ENCODE measurements around the gene SLC7A8. TPM values are rescaled to one million over a fixed set of nuclear protein-coding genes. Genes with fewer than 3 reads are reported as not detected.

SLC7A8 gene
- total RNA-seq, 2 experiments from 2014 or later = 0.83 to 1.7 TPM

DNA sequence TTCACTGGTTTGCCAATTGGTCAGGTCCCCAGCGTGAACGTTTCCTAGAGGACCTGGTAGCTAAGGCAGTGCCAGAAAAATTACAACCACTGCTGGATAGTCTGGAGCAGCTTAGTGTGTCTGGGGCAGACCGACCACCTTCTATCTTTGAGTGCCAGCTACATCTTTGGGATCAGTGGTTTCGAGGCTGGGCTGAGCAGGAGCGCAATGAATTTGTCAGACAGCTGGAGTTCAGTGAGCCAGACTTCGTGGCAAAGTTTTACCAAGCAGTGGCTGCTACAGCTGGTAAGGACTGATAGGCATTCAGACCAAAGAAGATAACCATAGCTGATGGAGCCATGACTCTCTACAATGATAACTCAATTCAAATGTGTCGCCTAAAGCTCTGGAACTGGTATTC lies 85.7 kb downstream of the SLC7A8 start:
- Mint-ChIP-seq H3K27ac (no peak overlapping the region), H3K36me3 (peaks cover 29% of the 10 kb centered on the region), H3K4me1 (ENCODE audit: low read depth) (peaks cover 27% of the 10 kb centered on the region), H3K9me3 (no peaks in the 10 kb centered on the region), H3K27me3 (no peaks in the 10 kb centered on the region), H3K4me3 (no peak overlapping the region)
- CTCF ChIA-PET = interaction anchor here (0.6 to 1.9 kb wide), 6 partner anchors 12 to 111 kb away, joined by 3 to 14 read pairs (median 7); no protein-coding TSS in a partner anchor
- intact Hi-C loops (cut with micrococcal nuclease) = no loop called here
- no peak for DNase-seq
- POLR2A ChIA-PET = interaction anchor here (0.9 to 1.4 kb wide), 2 partner anchors 64 to 204 kb away, joined by 3 to 5 read pairs; partner anchors contain the start of gene PSMB5

DNA sequence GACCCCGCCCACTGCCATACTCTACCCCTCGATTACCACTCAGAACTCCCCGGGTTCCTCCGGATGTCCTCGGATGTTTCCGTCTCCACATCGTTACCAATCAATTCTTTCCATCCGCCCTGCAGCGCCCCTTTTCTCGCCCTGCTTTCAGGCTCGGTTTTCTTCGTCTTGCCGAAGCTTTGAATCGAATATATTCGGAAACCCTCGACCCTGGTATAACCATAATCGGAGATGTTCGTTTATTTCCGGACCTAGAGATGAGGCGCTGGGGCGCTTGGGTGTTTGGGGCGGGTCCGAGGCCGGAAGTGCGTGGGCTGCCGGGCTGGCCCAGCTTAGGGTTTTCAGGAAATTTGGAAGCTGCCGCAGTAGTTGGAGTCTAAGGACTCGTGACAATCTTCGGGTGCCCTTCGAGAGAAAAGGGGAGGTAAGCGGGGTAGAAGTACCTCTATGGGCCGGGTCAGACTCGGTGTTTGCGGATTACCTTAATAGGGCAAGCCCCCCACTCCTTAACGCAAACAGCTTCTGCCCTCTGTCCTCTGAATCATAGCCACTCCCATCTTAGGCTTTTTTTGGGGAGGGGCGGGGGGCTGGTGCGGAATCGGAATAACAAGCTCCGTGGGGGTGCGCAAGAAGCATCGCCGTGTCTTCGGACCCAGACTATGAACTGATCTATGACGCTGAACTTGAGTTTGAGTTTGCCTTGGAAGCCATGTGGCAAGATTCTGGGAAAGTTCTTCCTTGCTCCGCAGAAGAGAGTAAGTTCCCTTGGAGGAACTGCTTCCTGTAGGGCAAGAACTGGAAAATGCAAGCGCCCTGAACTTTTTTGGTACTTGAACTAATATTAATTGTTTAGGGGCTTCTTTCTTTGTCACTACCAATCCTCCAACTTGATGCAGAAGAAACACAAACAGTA lies 88.0 kb downstream of the SLC7A8 start, which contains the start of gene C14orf119:
C14orf119 (plus strand) TSS at position 310 of the 913 bp plus-strand sequence. CDS start 2,154 bp downstream, outside the sequence.
- no peaks in the 10 kb centered on the region for H3K27me3 Mint-ChIP-seq
- H3K4me3 Mint-ChIP-seq = no peak within 1 kb of the TSS
- no peak within 1 kb of the TSS for H3K27ac Mint-ChIP-seq
- H3K4me1 Mint-ChIP-seq (ENCODE audit: low read depth) = peaks cover 40% of the 10 kb centered on the region
- intact Hi-C loops (cut with micrococcal nuclease) = loop anchor here (1.0 to 2.0 kb wide), 7 partner anchors 10 to 457 kb away; partner anchors contain the start of genes PABPN1 and PSMB5
- ChIA-PET POLR2A (interaction anchor here (0.6 to 2.1 kb wide), 14 partner anchors 10 to 251 kb away, joined by 3 to 17 read pairs (median 5); partner anchors contain the start of genes HOMEZ, LRP10, PABPN1 and PPP1R3E), CTCF (interaction anchor here (0.6 to 3.4 kb wide), 20 partner anchors 10 to 231 kb away, joined by 3 to 64 read pairs (median 6); partner anchors contain the start of genes CDH24 and PABPN1)
- peak; percentile 100 for DNase-seq
- H3K9me3 Mint-ChIP-seq = no peaks in the 10 kb centered on the region
- H3K36me3 Mint-ChIP-seq = peaks cover 40% of the 10 kb centered on the region

DNA sequence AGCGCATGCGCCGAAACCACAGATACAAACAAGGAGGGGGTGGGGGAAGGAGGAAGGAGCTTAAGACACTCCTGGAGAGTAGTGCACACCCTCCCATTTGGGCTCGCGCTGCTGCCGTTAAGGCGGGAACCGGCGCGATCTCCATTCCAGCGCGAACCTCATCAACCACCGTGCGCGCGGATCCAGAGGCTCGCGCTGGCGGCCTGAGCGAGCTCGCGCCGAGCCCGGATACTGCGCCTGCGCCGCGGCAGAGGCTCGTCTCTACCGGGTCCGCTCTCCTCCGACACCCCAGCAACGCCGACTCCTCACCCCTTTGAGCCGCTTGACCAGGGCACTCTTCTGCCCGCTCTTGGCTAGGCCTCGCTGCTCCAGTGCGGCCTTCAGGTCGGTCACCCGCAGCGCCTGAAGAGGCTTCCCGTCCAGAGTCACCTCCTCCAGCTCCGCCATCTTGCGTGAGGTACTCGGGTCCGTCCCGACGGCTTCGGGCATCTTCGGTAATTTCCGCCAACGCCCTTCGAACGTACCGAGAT lies 88.7 kb downstream of the SLC7A8 start, which contains the start of gene ACIN1:
ACIN1 (minus strand) TSS at position 471 of the 530 bp plus-strand sequence; CDS start at position 447, 24 bp downstream.
- H3K36me3 Mint-ChIP-seq = peaks cover 48% of the 10 kb centered on the region
- POLR2A ChIA-PET = interaction anchor here (0.6 to 2.1 kb wide), 13 partner anchors 9 to 251 kb away, joined by 3 to 17 read pairs (median 6); partner anchors contain the start of genes HOMEZ, LRP10, PABPN1 and PPP1R3E

DNA sequence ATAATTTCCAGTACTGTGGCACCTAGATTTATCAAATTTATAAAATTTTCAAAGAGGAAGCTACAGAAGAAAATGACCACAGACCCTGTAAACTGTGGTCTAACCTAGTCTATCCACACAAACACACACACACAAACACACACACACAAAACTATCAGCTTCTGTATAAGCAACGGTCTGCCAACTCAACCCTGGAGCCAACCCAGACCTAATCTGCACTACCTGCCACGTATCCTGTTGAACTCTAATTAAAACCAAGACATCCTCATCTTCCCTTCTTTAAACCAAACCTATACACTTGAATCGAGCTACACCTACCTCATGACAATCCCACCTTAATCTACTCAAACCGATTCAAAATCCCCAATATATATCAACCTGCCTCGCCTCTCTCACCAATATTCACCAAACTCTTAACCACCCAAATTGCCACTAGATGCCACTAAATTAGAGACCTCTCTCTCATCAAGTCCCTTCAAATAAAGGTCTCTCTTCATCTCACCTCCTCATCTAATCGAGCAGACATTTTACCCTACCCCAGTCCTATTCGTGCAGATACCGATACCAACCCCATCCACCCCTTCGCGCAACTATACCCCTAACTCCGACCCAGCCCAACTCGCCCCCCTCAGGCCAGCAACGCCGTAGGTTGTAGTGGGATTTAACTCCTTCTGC lies 89.3 kb downstream of the SLC7A8 start:
- POLR2A ChIA-PET = interaction anchor here (1.5 to 2.1 kb wide), 8 partner anchors 8 to 228 kb away, joined by 3 to 17 read pairs (median 10); partner anchors contain the start of genes PABPN1, PPP1R3E and PRMT5
- H3K36me3 Mint-ChIP-seq = peaks cover 52% of the 10 kb centered on the region
- DNase-seq = no peak
- no peak overlapping the region for H3K27ac Mint-ChIP-seq
- no peaks in the 10 kb centered on the region for H3K27me3 Mint-ChIP-seq
- peaks cover 50% of the 10 kb centered on the region for H3K4me1 Mint-ChIP-seq (ENCODE audit: low read depth)
- CTCF ChIA-PET = interaction anchor here (0.6 to 3.4 kb wide), 18 partner anchors 9 to 233 kb away, joined by 3 to 64 read pairs (median 6); partner anchors contain the start of genes CDH24 and PABPN1
- intact Hi-C loops (cut with micrococcal nuclease) = loop anchor here (2.0 kb wide), 1 partner anchor 459 kb away; no protein-coding TSS in a partner anchor
- H3K4me3 Mint-ChIP-seq = no peak overlapping the region
- H3K9me3 Mint-ChIP-seq = no peaks in the 10 kb centered on the region

More for the DNA sequence above, 88.7 kb downstream of the SLC7A8 start, which contains the start of gene ACIN1:
- intact Hi-C loops (cut with micrococcal nuclease) = loop anchor here (1.0 to 2.0 kb wide), 7 partner anchors 9 to 458 kb away; partner anchors contain the start of genes PABPN1 and PSMB5
- DNase-seq = peak; percentile 81
- no peak within 1 kb of the TSS for H3K4me3 Mint-ChIP-seq
- no peaks in the 10 kb centered on the region for H3K27me3 Mint-ChIP-seq
- CTCF ChIA-PET = interaction anchor here (0.6 to 3.4 kb wide), 18 partner anchors 9 to 232 kb away, joined by 3 to 64 read pairs (median 6); partner anchors contain the start of genes CDH24 and PABPN1
- H3K27ac Mint-ChIP-seq = no peak within 1 kb of the TSS
- peaks cover 44% of the 10 kb centered on the region for H3K4me1 Mint-ChIP-seq (ENCODE audit: low read depth)
- H3K9me3 Mint-ChIP-seq = no peaks in the 10 kb centered on the region

DNA sequence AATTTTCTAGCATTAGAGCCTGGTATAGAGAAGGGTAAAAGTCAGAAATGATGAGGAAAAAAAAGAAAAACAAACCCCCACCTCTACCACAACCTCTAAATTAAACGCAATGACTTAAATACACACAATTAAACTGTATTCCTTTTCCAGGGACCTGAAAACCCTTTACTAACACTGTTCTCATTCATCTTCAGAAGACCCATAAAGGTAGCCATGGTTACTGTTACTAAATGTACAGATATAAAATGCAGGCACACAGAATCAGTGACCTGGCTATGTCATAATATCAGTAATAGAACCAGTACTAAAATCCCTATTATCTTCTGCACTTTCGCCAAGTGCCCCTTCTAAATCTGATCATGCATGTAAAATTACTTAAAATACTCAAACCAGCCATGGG lies 89.9 kb downstream of the SLC7A8 start:
- peaks cover 50% of the 10 kb centered on the region for H3K4me1 Mint-ChIP-seq (ENCODE audit: low read depth)
- CTCF ChIA-PET = interaction anchor here (2.3 to 3.4 kb wide), 6 partner anchors 8 to 207 kb away, joined by 11 to 64 read pairs (median 34); no protein-coding TSS in a partner anchor
- no peak overlapping the region for H3K4me3 Mint-ChIP-seq
- no peak for DNase-seq
- no peaks in the 10 kb centered on the region for H3K27me3 Mint-ChIP-seq
- POLR2A ChIA-PET = interaction anchor here (1.8 kb wide), 1 partner anchor 26 kb away, joined by 8 read pairs; no protein-coding TSS in a partner anchor
- peaks cover 46% of the 10 kb centered on the region for H3K36me3 Mint-ChIP-seq
- H3K27ac Mint-ChIP-seq = peak overlapping the region; percentile 74
- no peaks in the 10 kb centered on the region for H3K9me3 Mint-ChIP-seq
- intact Hi-C loops (cut with micrococcal nuclease) = no loop called here

DNA sequence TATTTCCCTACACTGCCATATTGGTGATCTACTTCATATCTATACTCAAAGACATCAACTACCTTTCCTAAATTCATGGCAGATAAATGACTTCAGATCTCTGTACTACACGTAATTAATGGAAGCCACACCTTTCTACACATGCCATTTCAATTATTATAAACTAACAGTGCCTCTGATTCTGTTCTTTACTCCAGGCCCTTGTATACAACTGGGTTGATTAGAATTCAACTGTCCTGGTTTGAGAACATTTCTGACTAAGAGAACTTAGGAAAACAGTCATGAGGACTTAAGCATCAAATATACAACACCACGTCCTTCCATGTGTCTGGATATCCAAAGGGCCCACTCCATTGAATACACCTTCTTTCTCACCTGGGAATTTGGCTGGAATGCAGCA lies 90.4 kb downstream of the SLC7A8 start:
- peak overlapping the region; percentile 74 for H3K27ac Mint-ChIP-seq
- no peak for DNase-seq
- peaks cover 47% of the 10 kb centered on the region for H3K36me3 Mint-ChIP-seq
- ChIA-PET POLR2A (interaction anchor here (1.2 kb wide), 1 partner anchor 14 kb away, joined by 3 read pairs; no protein-coding TSS in a partner anchor), CTCF (interaction anchor here (1.2 to 3.6 kb wide), 4 partner anchors 16 to 110 kb away, joined by 3 to 42 read pairs (median 10); partner anchors contain the start of gene AJUBA)
- no peaks in the 10 kb centered on the region for H3K9me3 Mint-ChIP-seq
- H3K4me3 Mint-ChIP-seq = peak overlapping the region; percentile 43
- H3K4me1 Mint-ChIP-seq (ENCODE audit: low read depth) = peaks cover 50% of the 10 kb centered on the region
- intact Hi-C loops (cut with micrococcal nuclease) = no loop called here
- no peaks in the 10 kb centered on the region for H3K27me3 Mint-ChIP-seq

DNA sequence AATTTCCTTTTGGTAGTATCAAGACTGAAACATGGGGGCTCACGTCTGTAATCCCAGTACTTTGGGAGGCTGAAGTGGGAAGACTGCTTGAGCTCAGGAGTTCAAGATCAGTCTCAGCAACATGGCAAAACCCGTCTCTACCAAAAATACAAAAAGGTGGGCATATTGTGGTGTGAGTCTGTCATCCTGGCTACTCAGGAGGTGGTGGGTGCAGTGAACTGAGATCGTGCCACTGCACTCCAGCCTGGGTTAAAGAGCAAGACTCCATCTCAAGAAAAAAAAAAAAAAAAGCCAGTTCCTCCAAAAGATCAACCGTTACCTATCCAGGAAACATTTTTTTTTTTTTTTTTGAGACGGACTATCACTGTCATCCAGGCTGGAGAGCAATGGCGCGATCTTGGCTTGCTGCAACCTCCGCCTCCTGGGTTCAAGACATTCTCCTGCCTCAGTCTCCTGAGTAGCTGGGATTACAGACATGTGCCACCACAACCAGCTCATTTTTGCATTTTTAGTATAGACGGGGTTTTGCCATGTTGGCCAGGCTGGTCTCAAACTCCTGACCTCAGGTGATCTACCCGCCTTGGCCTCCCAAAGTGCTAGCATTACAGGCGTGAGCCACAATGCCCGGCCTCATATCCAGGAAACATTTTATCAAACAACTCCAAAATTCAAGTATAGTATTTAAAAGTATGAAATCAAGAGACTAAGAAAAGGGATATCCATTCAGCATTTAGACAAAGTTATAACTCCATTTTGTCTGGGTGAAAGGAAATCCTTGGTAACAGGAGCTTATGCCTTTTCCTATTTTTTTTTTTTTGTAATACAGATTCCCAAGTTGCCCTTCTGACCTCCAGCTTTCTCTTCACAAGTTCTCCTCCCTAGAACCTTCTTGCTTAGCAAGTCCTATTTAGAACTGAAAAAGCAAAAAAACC lies 91.9 kb downstream of the SLC7A8 start:
- Mint-ChIP-seq H3K27me3 (no peaks in the 10 kb centered on the region), H3K27ac (peak overlapping the region; percentile 79), H3K36me3 (peaks cover 48% of the 10 kb centered on the region), H3K4me3 (no peak overlapping the region), H3K9me3 (no peaks in the 10 kb centered on the region), H3K4me1 (ENCODE audit: low read depth) (peaks cover 48% of the 10 kb centered on the region)
- intact Hi-C loops (cut with micrococcal nuclease) = no loop called here
- CTCF ChIA-PET = interaction anchor here (1.0 to 7.2 kb wide), 11 partner anchors 12 to 162 kb away, joined by 3 to 67 read pairs (median 6); partner anchors contain the start of genes AJUBA and CDH24
- no peak for DNase-seq
- POLR2A ChIA-PET = interaction anchor here (1.2 kb wide), 2 partner anchors 12 to 20 kb away, joined by 3 read pairs; no protein-coding TSS in a partner anchor

DNA sequence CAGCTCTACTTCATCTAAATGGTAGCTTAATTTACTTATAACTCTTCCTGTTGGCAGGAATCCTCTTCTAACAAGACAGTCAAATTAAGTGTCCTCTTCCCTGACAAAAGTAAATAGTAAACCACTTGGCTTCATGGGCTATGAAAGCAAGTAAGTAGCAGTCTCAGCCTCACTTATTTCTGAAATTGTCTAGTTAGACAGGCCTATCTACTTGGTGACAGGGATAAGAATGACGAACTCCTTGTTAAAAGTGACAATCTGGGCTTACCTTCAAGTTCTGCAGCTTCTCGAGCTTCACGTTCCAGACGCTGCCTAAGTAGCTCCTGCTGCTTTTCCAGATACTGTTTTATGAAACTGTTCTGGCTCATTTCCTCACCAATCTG lies 93.2 kb downstream of the SLC7A8 start:
- peaks cover 56% of the 10 kb centered on the region for H3K36me3 Mint-ChIP-seq
- DNase-seq = no peak
- H3K9me3 Mint-ChIP-seq = no peaks in the 10 kb centered on the region
- intact Hi-C loops (cut with micrococcal nuclease) = no loop called here
- ChIA-PET POLR2A (no interaction called here), CTCF (interaction anchor here (0.6 to 7.2 kb wide), 5 partner anchors 13 to 129 kb away, joined by 3 to 67 read pairs (median 8); no protein-coding TSS in a partner anchor)
- no peaks in the 10 kb centered on the region for H3K27me3 Mint-ChIP-seq
- H3K4me3 Mint-ChIP-seq = no peak overlapping the region
- H3K4me1 Mint-ChIP-seq (ENCODE audit: low read depth) = peaks cover 59% of the 10 kb centered on the region
- H3K27ac Mint-ChIP-seq = peak overlapping the region; percentile 23

DNA sequence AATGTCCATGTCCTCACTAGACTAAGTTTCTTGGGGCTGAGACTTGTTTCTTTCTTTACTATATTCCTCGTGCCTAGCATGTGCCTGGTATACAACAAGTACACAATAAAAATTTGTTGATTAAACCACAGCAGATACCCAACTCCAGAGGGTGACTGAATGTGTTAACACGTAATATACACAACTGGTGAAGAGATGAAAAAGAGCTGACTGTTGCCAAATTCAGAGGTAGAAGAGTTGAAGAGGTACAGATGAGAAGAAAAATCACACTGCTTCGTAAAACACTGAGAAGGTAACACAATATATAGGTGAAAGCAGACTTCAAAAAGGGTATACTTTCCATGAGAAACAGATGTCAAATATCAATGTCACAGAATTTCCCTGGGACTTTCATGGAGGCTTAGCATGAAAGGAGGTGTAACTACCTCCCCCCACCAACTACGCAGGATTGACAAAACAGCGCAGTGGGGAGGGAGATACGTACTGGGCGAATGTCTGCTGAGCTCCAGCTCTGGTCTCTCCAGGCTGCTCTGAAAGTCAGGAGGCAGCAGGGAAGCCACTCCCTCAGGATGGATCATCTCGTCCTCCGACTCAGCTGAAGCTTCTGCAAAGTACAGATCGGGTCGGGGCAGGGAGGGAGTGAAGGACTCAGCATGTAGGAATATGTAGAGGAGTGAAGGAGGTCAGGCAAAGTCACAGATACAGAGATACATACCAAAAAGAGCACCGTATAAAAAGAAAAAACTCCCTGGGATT lies 93.8 kb downstream of the SLC7A8 start:
- Mint-ChIP-seq H3K4me1 (ENCODE audit: low read depth) (peaks cover 65% of the 10 kb centered on the region), H3K4me3 (no peak overlapping the region), H3K9me3 (no peaks in the 10 kb centered on the region), H3K36me3 (peaks cover 58% of the 10 kb centered on the region), H3K27ac (no peak overlapping the region), H3K27me3 (no peaks in the 10 kb centered on the region)
- CTCF ChIA-PET = interaction anchor here (1.8 to 7.2 kb wide), 4 partner anchors 12 to 103 kb away, joined by 6 to 67 read pairs (median 25); no protein-coding TSS in a partner anchor
- intact Hi-C loops (cut with micrococcal nuclease) = no loop called here
- DNase-seq = no peak
- POLR2A ChIA-PET = no interaction called here

Data from activated CD4-positive, alpha-beta memory T cell treated with anti-CD3 and anti-CD28 coated beads for 36 hours (primary cell).